Stimulated activated CD4-positive, alpha-beta T cell treated with anti-CD3 and anti-CD28 coated beads, Interleukin-1b, Interleukin-23, amount 100 ng/mL, for 24 hours (primary cell): Measurements from ENCODE around the gene RSRC1.
"Not testable (repeated sequence)": the region's sequence is repeated elsewhere in the genome, so short reads cannot be mapped to it uniquely, and the experiment has no call there.

ENCODE experiments used
- DNase-seq, 4 experiments: peaks; one replicate each; pipeline ENCODE4 v3.0.0-alpha.2; 2020; ENCODE audit warnings: low read depth in 4 of 4, low spot score in 1 of 4

RSRC1 gene

DNA sequence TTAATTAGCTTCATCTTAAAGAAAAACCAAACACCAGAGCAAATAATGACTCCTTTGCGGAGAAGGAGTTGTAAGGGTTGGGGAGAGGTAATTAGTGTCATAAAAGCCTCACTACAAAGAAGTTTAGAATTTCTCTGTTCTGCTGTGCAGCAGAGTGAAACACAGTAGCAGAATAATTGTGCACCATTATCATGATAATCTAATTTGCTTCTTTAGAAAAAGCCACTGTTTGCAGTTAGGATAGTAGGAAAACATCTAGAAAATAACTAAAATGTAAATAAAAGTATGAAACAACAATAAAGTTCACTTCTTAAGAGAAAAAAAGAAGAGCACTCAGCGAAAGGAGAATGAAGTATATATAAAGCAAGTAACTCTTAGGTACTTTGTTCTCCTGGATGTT is 9.2 kb upstream of the RSRC1 start:
- no peak for DNase-seq

DNA sequence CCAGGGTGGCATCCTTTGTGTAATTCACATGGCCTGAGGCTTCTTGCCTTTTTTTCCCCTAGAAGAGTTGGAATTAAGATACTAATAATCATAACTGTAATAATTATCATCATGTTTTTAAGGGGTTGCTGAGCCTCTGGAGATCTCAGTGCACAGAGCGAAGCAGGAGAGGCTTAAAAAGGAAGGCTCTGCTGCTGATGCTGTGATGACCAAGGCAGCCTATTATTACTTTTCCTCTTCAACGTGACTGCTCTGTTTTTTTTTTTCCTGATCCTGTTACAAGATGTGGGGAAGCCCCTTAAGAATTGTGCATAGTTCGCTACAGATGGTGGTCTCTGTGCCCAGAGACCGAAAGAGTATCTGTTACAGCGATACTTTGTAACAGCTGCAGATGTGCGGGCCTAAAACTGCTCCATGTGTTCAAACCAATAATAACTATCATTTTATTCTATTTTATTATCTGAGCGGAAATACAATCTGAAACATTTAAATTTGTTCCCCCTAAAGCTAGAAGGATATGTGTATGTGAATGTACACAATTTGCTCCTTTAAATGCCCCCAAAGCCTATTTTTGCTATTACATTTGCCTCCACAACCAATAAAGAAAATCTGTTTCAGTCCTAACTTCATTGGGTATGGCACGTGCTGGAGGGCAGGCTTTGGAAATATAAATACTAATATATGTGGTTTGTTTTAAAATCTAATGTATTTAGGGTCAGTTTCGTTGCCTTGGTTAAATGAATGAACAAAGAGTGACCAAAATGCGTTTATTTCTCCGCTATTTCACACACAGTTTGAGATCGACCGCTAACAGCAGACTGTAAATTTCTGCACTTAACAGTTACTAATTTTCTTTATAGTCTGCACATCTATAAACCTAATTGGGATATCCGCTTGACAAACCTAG is 8.3 kb upstream of the RSRC1 start:
- DNase-seq = no peak

DNA sequence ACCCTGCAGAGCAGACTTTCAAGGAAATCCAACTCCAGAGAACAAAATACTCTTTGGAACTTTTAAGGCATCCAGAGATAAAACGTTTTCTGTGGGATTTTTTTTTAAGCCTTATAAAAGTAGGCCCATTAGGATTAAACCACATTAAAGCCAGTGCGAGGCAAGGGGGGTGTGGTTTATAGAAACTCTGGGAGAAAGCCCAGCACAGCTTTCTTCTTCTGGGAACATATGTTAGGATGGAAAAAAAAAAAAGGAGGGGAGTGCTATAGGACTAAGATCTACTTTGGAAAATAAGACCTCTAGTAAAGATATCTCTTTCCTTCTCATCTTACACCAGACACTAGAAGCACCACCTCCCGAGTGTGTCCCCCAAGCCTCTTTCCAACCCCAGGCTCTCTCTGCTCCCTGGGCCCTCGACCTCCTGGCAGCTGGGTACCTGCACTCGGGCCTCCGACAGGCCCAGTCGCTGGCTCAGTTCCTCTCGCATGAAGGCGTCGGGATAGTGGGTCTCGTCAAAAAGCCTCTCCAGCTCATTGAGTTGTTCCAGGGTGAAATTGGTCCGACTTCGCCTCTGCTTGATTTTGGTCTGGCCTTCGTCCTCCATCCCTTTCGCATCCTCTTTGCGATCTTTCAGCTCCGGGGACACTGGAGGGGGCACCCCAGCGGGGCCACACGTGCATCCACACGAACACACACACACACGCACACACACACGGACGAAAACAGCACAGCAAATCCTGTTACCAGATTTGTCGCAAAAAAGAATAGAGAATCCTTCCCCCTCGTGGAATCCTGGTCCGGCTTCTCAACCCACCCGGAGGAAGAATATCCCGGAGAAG is 7.4 kb upstream of the RSRC1 start:
- no peak for DNase-seq

DNA sequence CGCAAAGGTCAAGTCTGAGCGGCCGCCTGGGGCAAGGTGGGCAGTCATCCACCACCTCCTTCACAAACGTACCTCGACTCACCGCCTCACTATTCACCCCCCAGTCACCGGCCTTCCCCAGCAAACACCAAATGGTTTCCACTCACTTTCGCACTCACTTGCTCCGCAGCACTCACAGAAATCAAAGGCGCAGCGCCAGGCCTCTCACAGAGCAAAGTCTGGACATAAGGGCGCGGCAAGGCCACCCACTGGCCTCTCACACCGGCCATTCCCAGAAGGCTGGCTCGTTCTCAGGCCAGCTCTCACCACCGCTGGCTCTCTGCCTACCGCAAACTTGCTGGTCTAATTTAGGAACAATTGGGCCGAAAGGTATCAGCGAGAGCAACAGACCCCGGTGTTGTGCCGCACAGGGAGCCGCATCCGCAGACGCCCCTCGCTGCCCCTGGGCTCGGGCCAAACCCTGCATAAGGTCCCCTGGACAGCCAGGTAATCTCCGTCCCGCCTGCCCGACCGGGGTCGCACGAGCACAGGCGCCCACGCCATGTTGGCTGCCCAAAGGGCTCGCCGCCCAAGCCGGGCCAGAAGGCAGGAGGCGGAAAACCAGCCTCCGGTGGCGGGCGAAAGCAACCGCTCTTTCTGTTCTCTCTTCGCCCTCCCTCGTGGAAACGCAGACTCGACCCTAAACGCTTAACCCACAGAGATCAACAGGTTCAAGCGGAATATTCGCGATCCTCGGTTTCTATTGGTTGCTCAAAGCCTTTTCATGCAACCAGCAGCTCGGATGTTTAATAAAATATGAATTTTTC is 6.6 kb upstream of the RSRC1 start:
- no peak for DNase-seq

DNA sequence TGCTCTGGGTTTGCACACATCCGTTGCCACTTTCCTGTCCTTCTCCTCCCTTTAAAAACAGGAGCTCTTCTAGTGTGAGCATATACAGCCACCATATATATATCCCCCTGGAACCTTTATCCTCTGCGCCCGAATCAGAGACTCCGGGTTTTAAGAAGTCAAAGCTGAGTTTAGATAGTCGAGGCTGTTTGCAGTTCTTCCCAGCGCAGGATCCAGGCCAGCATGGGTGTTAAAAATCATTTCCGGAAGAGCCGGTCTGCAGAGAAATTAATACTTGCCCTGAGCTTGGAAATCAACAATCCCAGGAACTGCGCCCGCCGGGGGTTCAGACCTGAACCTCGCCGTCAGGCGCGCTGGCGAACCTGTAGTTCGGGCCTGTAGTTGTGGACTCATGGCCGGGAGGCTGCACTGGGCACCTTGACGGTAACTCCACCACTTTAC is 6.0 kb upstream of the RSRC1 start:
- no peak for DNase-seq

DNA sequence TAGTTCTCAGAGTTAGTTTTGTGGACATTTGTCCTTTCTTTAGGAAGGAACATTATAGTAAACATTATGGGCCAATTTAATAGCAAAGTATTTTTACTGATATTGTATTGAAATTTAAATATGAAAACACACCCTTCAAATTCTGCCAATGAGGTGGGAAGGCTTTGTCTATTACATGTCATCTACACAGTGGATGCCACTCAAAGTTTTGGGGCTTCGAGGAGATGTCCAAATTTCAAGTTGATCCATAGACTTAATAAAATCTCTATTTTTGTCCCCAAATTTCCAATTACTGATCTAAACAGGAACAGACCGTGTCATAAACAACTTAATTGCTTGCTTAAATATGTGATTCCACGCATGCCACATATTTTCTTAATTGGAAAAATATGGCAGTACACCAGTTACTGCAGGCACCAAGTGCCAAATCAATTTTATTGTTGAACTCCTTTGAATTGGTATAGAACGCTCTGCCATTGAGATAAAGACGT is 5.4 kb upstream of the RSRC1 start:
- no peak for DNase-seq

DNA sequence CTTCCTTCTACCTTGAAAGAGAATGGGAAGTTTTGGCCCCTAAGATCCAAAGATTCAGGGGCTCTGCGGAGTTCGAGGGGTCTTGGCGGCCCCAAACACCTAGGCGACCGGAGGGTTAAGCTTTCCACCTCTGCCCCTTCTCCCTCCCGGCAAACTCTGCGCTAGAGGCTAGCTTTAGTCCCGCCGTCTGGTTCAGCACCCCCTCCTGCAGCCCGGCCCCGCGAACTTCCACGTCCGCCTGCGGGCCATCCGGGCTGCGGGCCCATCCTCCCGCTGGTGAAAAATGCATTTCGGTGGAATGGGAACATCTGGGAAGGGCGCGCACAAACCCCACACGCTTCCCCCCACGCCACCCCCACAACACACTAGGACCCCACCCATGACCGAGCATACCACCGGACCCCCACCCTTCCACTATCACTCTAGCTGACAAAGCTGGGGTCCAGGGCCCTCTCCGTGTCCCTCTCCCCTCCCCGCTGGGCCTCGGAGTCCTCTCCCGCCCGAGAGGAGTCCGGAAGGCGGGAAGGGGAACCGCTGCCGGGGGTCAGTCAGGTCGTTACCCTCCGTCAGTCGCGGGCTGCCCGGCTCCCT is 4.7 kb upstream of the RSRC1 start:
- DNase-seq = no peak

DNA sequence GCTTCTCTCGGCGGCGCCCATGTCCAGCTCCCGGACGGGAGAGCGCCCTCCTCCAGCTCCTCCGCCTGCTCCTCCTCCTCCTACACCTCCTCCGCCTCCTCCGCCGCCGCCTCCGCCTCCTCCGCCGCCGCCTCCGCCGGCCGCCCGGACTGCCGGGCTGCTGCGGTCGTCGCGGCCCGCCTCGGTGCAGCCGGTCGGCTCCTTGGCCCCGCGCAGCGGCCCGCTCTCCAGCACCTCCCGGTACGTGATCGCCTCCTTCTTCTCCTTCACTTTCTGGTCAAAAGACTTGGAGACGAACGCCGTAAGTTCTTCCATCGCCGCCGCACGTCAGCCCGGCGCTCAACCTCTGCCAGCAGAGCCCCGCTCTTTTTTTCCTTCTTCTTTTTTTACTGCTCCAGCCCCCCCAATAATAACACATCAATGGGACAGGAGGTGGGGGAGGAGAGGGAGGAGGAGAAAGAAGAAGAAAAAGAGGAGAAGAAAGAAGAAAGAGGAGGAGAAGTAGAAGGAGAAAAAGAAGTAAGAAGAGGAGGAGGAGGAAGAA is 4.1 kb upstream of the RSRC1 start:
- DNase-seq = no peak

DNA sequence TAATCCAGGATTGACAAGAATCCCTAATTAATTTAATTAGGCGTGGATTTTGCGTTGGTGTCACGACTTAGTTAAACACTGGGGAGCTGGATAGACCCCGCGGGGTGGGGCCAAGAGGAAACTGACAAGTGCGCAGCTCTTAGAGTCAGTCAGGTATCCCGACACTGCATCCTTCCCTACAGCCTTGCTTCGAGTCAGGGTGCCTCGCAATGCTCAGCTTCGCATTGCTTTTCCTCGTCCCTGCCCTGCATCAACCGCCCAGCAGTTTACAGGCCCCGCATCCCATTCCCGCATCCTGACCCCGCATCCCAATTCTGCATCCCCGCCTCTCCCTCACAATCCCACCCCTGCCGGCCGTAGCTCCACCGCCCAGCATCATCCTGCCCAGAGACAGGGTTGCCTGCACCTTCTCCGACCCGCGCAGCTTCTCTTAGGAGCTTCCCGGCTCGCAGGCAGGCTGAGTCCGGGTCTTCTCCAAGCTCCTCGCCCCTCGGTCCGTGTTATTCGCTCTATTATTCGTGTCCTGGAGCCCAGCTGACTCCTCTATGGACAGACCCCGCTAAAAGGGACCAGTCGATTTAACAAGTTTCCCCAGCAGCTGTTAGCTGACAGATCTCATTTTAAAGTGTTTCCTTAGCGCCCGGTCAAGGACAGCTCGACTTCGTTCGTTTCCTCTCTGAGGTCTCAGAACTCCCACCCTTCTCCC is 3.0 kb upstream of the RSRC1 start:
- DNase-seq = no peak

DNA sequence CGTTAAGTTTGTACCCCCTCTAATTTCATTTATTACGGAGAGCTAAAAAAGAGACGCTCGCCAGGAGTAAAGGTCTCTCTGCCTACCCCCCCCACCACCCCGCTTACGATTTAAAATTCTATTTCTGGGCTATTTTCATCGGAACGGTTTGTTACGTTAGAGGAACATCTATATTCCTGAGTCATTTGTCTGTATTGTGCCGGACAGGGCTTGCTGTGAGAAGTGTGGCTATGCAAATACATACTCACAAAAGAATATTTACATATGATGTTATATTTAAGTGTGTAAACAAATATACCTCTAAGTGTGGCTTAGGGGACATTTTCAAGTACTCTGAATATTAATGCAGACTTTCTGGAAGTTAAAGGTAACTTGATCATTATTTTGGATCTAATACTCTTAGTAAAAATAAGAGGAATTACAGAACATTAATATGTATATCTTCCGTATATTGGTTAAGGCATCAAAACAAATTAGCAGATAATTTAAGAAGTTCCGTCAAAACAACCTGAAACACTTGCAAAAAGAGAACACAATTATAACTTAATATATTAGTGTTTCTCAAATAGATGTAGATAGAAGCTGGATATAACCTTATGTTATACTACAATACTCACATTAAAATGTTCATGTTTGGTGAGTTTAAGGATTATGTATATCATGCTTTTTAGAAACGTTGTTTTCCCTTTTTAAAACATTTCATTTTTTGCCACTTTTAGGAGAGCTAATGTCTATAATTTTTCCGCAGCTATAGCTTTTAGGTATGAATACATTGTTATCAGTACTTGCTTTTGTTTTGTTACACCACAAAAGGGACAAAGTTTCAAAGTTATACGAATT is 2.1 kb upstream of the RSRC1 start:
- no peak for DNase-seq

DNA sequence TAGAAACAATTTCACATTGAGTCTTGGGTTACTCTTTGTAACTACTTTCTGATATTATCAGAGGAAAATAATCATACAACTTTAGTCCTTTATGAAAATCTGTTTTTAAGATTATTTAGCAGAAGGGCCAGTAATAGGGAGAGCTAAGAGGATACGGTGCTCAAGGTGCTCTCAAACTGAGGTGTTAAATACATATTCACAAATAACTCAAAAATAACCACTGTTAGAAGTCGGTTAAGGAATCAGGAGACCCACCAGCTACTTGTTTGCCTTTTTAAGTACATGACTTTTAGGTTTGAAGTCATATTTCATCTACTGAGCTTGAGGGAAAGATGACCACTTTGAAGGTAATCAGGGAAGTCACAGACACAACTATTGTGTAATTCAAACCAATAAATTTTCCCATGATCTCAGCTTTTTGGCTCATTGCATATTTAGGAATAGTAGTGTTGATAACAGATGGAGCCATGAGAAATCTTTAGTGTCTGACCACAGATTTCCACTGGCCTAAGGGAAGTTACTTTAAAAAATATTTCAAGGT is 1.4 kb upstream of the RSRC1 start:
- no peak for DNase-seq

DNA sequence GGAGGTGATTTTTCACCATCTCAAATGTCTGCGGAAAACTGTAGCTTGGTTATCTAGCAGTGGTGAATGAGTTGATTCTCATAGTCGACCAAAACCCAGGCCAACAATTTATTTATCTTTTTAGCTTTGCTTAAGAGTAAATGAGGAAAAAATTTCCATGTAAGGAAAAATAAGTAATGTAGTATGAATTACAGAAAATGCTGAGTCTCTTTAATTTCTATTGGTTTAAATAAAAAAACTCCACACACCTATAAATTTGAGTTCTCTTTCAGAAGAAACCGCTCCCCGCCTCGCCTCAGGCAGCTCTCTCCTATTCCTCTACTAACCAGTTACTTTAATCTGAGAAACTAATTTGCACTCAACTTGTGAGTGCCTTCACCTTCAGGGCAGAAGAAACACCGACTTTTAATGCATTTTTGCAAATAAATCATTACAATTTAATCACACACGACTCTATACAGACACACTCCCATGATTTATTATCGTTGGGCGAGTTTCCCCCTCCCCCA is 540 bp upstream of the RSRC1 start:
- no peak for DNase-seq

DNA sequence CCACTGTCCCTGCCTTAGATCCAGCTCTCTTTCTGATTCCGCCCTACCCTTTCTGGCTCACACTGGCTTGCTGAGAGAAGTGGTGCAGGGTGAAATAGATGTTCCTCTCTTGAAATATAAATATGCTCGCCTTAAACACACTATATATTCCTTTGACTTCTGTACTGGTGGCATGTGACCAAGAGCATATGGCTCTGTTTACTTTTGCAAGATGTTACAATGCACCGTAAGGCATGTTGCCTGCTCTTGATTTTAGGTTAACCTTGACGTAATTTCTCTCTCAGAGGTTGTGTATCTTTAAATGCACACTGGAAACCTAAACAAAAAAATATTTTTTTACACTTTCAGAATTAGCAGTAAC is 749 bp downstream of the RSRC1 start:
- no peak for DNase-seq

DNA sequence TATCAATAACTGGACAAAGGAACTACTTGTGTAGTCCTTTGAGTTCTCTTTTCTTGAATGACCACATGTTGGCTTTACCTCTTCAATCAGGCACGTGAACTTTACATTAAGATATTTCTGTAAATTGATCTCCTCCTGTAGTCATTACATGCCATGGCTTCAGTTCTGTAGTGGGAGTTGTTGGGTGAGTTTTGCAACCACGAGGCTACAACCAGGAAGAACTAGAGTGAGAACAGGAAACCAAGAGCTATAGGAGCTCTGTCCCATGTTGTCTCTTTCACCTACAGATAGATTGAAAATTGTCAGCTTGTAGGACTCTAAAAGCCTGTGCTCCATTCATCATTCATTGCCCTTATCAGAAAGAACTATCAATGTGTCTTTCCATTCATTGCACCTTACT is 2.0 kb downstream of the RSRC1 start:
- DNase-seq = no peak

DNA sequence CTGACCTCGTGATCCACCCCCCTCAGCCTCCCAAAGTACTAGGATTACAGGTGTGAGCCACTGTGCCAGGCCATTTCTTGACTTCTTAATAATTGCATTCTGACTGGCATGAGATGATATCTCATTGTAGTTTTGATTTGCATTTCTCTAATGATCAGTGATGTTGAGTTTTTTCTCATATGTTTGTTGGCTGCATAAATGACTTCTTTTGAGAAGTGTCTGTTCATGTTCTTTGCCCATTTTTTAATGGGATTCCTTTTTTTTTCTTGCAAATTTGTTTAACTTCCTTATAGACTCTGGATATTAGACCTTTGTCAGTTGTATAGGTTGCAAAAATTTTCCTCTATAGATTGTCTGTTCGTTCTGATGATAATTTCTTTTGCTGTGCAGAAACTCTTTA is 3.7 kb downstream of the RSRC1 start:
- DNase-seq = not testable (repeated sequence)

DNA sequence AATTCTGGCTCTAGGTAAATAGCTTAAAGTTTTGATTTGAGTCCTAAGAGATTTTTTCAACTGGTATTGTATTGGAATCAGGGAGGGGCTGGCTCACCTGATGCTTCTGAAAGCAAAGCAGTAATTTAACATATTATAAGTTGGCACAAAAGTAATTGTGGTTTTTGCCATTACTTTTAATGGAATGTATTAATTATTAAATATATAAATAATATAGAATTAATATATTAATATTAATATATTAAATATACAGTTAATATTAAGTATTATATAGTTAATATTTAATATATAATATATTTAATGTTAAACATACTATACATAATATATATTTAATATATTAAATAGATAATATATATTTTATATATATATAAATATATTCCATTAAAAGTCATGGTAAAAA is 10.4 kb downstream of the RSRC1 start:
- DNase-seq = no peak

DNA sequence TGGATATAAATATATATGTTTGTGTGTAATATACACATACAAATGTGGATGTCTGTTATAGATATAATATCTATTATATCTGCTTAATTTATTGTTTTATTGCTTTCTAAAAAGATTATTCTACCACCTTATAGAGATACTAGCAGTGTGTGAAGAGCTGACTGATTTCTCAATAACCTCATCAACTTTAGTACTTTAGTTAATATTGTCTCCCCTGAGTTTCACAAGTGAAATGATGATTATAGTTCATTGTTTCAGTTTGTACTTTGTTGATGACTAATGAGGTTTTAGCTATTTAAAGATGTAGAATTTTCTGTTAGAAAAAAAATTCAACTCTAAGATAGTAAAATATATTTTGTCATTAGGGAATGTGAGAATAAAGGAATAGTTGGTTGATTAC is 11.4 kb downstream of the RSRC1 start:
- DNase-seq = no peak

DNA sequence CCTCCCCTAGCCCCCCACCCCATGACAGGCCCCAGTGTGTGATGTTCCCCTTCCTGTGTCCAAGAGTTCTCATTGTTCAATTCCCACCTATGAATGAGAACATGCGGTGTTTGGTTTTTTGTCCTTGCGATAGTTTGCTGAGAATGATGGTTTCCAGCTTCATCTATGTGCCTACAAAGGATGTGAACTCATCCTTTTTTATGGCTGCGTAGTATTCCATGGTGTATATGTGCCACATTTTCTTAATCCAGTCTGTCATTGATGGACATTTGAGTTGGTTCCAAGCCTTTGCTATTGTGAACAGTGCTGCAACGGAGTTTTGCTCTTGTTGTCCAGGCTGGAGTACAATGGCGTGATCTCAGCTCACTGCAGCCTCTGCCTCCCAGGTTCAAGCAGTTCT is 12.8 kb downstream of the RSRC1 start:
- DNase-seq = not testable (repeated sequence)
